Measurements from ENCODE around the gene MB. TPM values are rescaled to one million over a fixed set of nuclear protein-coding genes. Genes with fewer than 3 reads are reported as not detected.

Gene MB
- total and polyA plus RNA-seq, 4 donors = 0.13 to 0.25 TPM; not detected in 2

DNA sequence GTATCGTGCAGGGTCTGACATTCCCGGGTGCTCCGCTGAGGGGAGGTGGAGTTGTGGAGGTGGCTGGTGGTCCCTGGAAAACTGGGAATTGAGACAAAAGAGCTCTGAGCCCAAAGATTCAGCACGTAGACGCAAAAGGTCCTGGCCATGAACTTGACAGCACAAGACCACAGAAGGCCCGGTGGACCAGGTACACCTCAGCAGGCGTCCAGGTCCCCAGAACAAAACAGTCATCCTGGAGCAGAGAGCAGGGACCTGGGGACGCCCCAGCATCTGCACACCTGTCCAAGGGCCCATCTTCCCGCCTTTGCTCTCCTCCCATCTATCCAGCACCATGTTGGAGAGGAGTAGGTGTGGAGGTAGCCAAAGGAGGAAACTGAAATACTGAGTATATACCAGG lies 13.8 kb upstream of the MB start:
- no peaks in the 10 kb centered on the region for H3K36me3 ChIP-seq (ENCODE audit: control insufficient read depth in 4 of 4, insufficient read depth in 3 of 4, low read depth in 1 of 4, low read length in 3 of 4)
- H3K4me3 ChIP-seq (ENCODE audit: low read depth in 1 of 3, low read length in 3 of 3) = no peak overlapping the region
- H3K9me3 ChIP-seq (ENCODE audit: control insufficient read depth in 4 of 4, low read length in 3 of 4) = no peaks in the 10 kb centered on the region
- no peak overlapping the region for H3K9ac ChIP-seq (ENCODE audit: low read depth in 1 of 2, low read length in 2 of 2)
- TF ChIP-seq EGR1 (IDR thresholded peaks at IDR 0.05; ENCODE audit: low read depth in 2 of 2) = no peak
- TF ChIP-seq RXRA (IDR thresholded peaks at IDR 0.05) = no peak
- TF ChIP-seq, protein P1, sequence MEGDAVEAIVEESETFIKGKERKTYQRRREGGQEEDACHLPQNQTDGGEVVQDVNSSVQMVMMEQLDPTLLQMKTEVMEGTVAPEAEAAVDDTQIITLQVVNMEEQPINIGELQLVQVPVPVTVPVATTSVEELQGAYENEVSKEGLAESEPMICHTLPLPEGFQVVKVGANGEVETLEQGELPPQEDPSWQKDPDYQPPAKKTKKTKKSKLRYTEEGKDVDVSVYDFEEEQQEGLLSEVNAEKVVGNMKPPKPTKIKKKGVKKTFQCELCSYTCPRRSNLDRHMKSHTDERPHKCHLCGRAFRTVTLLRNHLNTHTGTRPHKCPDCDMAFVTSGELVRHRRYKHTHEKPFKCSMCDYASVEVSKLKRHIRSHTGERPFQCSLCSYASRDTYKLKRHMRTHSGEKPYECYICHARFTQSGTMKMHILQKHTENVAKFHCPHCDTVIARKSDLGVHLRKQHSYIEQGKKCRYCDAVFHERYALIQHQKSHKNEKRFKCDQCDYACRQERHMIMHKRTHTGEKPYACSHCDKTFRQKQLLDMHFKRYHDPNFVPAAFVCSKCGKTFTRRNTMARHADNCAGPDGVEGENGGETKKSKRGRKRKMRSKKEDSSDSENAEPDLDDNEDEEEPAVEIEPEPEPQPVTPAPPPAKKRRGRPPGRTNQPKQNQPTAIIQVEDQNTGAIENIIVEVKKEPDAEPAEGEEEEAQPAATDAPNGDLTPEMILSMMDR (IDR thresholded peaks at IDR 0.05; ENCODE audit: low read depth, low read length, missing input control) = no peak
- no peak for TF ChIP-seq FOXA2 (IDR thresholded peaks at IDR 0.05)
- no peak for TF ChIP-seq RAD21 (IDR thresholded peaks at IDR 0.05)
- TF ChIP-seq FOXA1 (IDR thresholded peaks at IDR 0.05) = no peak
- TF ChIP-seq NR2F2 (IDR thresholded peaks at IDR 0.05) = no peak
- TF ChIP-seq, protein P2, sequence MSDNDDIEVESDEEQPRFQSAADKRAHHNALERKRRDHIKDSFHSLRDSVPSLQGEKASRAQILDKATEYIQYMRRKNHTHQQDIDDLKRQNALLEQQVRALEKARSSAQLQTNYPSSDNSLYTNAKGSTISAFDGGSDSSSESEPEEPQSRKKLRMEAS (IDR thresholded peaks at IDR 0.05) = no peak
- no peak for TF ChIP-seq JUND (IDR thresholded peaks at IDR 0.05)
- TF ChIP-seq HNF4G (IDR thresholded peaks at IDR 0.05) = no peak
- no peak for TF ChIP-seq ATF3 (IDR thresholded peaks at IDR 0.05)
- no peak for TF ChIP-seq TAF1 (conservative IDR thresholded peaks at IDR 0.05)
- no peak for TF ChIP-seq YY1 (IDR thresholded peaks at IDR 0.05)
- no peaks in the 10 kb centered on the region for H3K4me1 ChIP-seq (ENCODE audit: control insufficient read depth in 4 of 4, insufficient read depth in 4 of 4, low read length in 3 of 4)
- H3K27ac ChIP-seq (ENCODE audit: low read depth in 1 of 2, low read length in 2 of 2) = no peak overlapping the region
- WGBS = 97% methylated on average over 9 of the region's 9 CpGs
- H3K27me3 ChIP-seq (ENCODE audit: control insufficient read depth in 4 of 4, insufficient read depth in 4 of 4, low read length in 3 of 4) = no peaks in the 10 kb centered on the region
- DNase-seq (ENCODE audit: low spot score) = no peak

DNA sequence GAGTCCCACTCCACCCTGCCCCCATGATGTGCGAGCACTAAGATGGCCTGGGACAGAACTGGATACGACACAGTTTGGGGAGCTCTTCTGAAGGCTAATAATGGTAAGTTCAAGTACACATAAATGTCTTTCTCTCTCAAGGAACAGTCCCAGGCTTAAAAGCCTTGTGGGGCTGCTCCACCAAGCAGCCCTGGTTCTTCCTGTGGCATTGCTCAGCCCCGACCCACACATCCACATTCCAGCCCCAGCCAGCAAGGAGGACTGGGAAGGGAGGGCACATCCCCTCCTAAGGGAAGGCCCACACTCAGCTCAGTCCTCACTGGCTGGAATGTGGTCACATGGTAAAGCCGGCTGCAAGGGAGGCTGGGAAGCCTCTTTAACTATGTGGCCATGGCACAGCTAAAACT lies 13.3 kb upstream of the MB start:
- no peak for DNase-seq (ENCODE audit: low spot score)
- Histone ChIP-seq H3K27me3 (ENCODE audit: control insufficient read depth in 4 of 4, insufficient read depth in 4 of 4, low read length in 3 of 4) (no peaks in the 10 kb centered on the region), H3K9me3 (ENCODE audit: control insufficient read depth in 4 of 4, low read length in 3 of 4) (no peaks in the 10 kb centered on the region), H3K4me1 (ENCODE audit: control insufficient read depth in 4 of 4, insufficient read depth in 4 of 4, low read length in 3 of 4) (no peaks in the 10 kb centered on the region), H3K36me3 (ENCODE audit: control insufficient read depth in 4 of 4, insufficient read depth in 3 of 4, low read depth in 1 of 4, low read length in 3 of 4) (no peaks in the 10 kb centered on the region), H3K9ac (ENCODE audit: low read depth in 1 of 2, low read length in 2 of 2) (no peak overlapping the region), H3K4me3 (ENCODE audit: low read depth in 1 of 3, low read length in 3 of 3) (no peak overlapping the region), H3K27ac (ENCODE audit: low read depth in 1 of 2, low read length in 2 of 2) (no peak overlapping the region)
- TF ChIP-seq NR2F2 (IDR thresholded peaks at IDR 0.05) = no peak
- TF ChIP-seq, protein P2 (IDR thresholded peaks at IDR 0.05) = no peak
- no peak for TF ChIP-seq ZBTB33 (IDR thresholded peaks at IDR 0.05)
- TF ChIP-seq RXRA (IDR thresholded peaks at IDR 0.05) = no peak
- TF ChIP-seq TAF1 (conservative IDR thresholded peaks at IDR 0.05) = no peak
- TF ChIP-seq GABPA (IDR thresholded peaks at IDR 0.05 in 1 of 2, conservative IDR thresholded peaks at IDR 0.05 in 1 of 2) = no peak
- no peak for TF ChIP-seq SP1 (IDR thresholded peaks at IDR 0.05)
- TF ChIP-seq HNF4G (IDR thresholded peaks at IDR 0.05) = no peak
- no peak for TF ChIP-seq EGR1 (IDR thresholded peaks at IDR 0.05; ENCODE audit: low read depth in 2 of 2)
- WGBS = 89% methylated on average over 4 of the region's 4 CpGs

Measured in liver (tissue), 9 donors.